SK-N-SH (cell line): Measurements from ENCODE around the gene SORCS3. TPM values are rescaled to one million over a fixed set of nuclear protein-coding genes. Genes with fewer than 3 reads are reported as not detected.
A peak's percentile ranks its signal among the peaks of the same experiment; 100 is the strongest.

Experiments
- CTCF ChIA-PET: fragments of 300-600, 350-600 bp; formaldehyde crosslinking; extraction: SDS; loops from one replicate; lab custom pipeline; 2021; lab: Yijun Ruan, JAX
- POLR2A ChIA-PET: fragments of 350-600 bp; sonication (Branson Sonifier 250); formaldehyde crosslinking; extraction: SDS; loops from one replicate; lab custom pipeline; 2020; ENCODE audit warnings: antibody characterized with exemption, inconsistent platforms; lab: Yijun Ruan, JAX
- DNase-seq: peaks from one replicate; pipeline ENCODE4 v3.0.0; 2012
- H2AFZ ChIP-seq: fragments of 200-600 bp; sonication (generic); 2 replicates; pipeline ENCODE4 v1.8.1; 2016; ENCODE audit warnings: antibody characterized with exemption, mild to moderate bottlenecking, low read depth
- H3F3A ChIP-seq: fragments of 200-600 bp; sonication (generic); replicated peaks from 2 replicates; pipeline ENCODE3; 2016; ENCODE audit warnings: antibody characterized with exemption, mild to moderate bottlenecking; ENCODE audit not compliant: insufficient read depth
- H3K27ac ChIP-seq, 2 experiments: fragments of 200-500 bp in 1 of 2; fragments of 200-600 bp in 1 of 2; sonication (Bioruptor generic) in 1 of 2; sonication (generic), shearing (Covaris generic) in 1 of 2; 2 replicates each; pipeline versions ENCODE4 v1.5.1 to v1.6.1; 2014 to 2016; ENCODE audit warnings: low read depth in 2 of 2, inconsistent platforms in 1 of 2, low read length in 1 of 2, mild to moderate bottlenecking in 1 of 2, mixed read lengths in 1 of 2
- H3K27me3 ChIP-seq: fragments of 200-600 bp; sonication (generic), shearing (Covaris generic); 2 replicates; pipeline ENCODE4 v1.6.1; 2016; ENCODE audit warnings: mixed run types; ENCODE audit not compliant: insufficient read depth
- H3K36me3 ChIP-seq, 2 experiments: fragments of 200-500 bp in 1 of 2; fragments of 200-600 bp in 1 of 2; sonication (Bioruptor generic) in 1 of 2; sonication (generic) in 1 of 2; replicated peaks in 1 of 2; 2 replicates each; pipeline versions ENCODE3 to v1.5.1; 2014 to 2016; ENCODE audit warnings: low read length in 1 of 2, mild to moderate bottlenecking in 1 of 2; ENCODE audit not compliant: insufficient read depth in 2 of 2, control insufficient read depth in 1 of 2
- H3K4me1 ChIP-seq, 2 experiments: fragments of 200-500 bp in 1 of 2; fragments of 200-600 bp in 1 of 2; sonication (Bioruptor generic) in 1 of 2; sonication (generic), shearing (Covaris generic) in 1 of 2; 2 replicates each; pipeline versions ENCODE4 v1.5.1 to v1.6.1; 2014 to 2016; ENCODE audit warnings: low read depth in 1 of 2, low read length in 1 of 2, mixed run types in 1 of 2; ENCODE audit not compliant: insufficient read depth in 2 of 2, control insufficient read depth in 1 of 2
- H3K4me2 ChIP-seq: fragments of 200-600 bp; sonication (generic), shearing (Covaris generic); 2 replicates; pipeline ENCODE4 v1.6.1; 2017; ENCODE audit warnings: mixed run types
- H3K4me3 ChIP-seq, 2 experiments: fragments of 200-500 bp in 1 of 2; fragments of 200-600 bp in 1 of 2; sonication (Bioruptor generic) in 1 of 2; sonication (generic), shearing (Covaris generic) in 1 of 2; 2 replicates each; pipeline versions ENCODE4 v1.5.1 to v1.8.1; 2014 to 2016; ENCODE audit warnings: low read depth in 2 of 2, inconsistent platforms in 1 of 2, low read length in 1 of 2, mild to moderate bottlenecking in 1 of 2, mixed read lengths in 1 of 2, moderate library complexity in 1 of 2
- H3K79me2 ChIP-seq: fragments of 200-600 bp; sonication (generic); 2 replicates; pipeline ENCODE4 v1.8.1; 2017; ENCODE audit warnings: mild to moderate bottlenecking; ENCODE audit not compliant: insufficient read depth
- H3K9ac ChIP-seq: fragments of 200-600 bp; sonication (generic); 2 replicates; pipeline ENCODE4 v1.6.1; 2017; ENCODE audit warnings: mixed run types
- H3K9me2 ChIP-seq: fragments of 200-600 bp; sonication (generic); 2 replicates; pipeline ENCODE4 v1.6.1; 2017; ENCODE audit warnings: mixed run types
- H3K9me3 ChIP-seq: fragments of 200-600 bp; sonication (generic); 2 replicates; pipeline ENCODE4 v1.6.1; 2017; ENCODE audit warnings: mixed run types, mild to moderate bottlenecking, moderate library complexity
- H4K20me1 ChIP-seq: fragments of 200-600 bp; sonication (generic); 2 replicates; pipeline ENCODE4 v1.6.1; 2017; ENCODE audit warnings: mild to moderate bottlenecking, mixed run types; ENCODE audit not compliant: insufficient read depth
- CHD2 ChIP-seq: fragments of 150-350 bp; IDR thresholded peaks from 2 replicates; pipeline ENCODE4 v1.6.1; 2018; ENCODE audit warnings: low read length; ENCODE audit not compliant: partially characterized antibody
- CTCF ChIP-seq: fragments of 200-600 bp; sonication (generic); IDR thresholded peaks from 2 replicates; pipeline ENCODE4 v1.6.1; 2017; ENCODE audit warnings: antibody characterized with exemption, mild to moderate bottlenecking, moderate library complexity
- JUND ChIP-seq: IDR thresholded peaks from 2 replicates; pipeline ENCODE4 v1.4.0; 2012
- MXI1 ChIP-seq: IDR thresholded peaks from 2 replicates; pipeline ENCODE4 v1.6.1; 2012; ENCODE audit warnings: mild to moderate bottlenecking, low read depth, low read length, improper control_type of control experiment
- POLR2AphosphoS5 ChIP-seq: IDR thresholded peaks from 2 replicates; pipeline ENCODE4 v1.6.1; 2012; ENCODE audit warnings: low read depth, low read length
- RAD21 ChIP-seq: IDR thresholded peaks from 2 replicates; pipeline ENCODE4 v1.6.1; 2012; ENCODE audit warnings: mild to moderate bottlenecking, low read length
- RCOR1 ChIP-seq: fragments of 150-350 bp; IDR thresholded peaks from 2 replicates; pipeline ENCODE4 v1.6.1; 2017; ENCODE audit warnings: antibody characterized with exemption, low read length
- RFX5 ChIP-seq: IDR thresholded peaks from 2 replicates; pipeline ENCODE4 v1.6.1; 2012; ENCODE audit warnings: mild to moderate bottlenecking, improper control_type of control experiment, low read length
- RXRA ChIP-seq: IDR thresholded peaks from 2 replicates; pipeline ENCODE4 v1.4.0; 2012; ENCODE audit warnings: low read depth, mild to moderate bottlenecking, borderline replicate concordance
- TAF1 ChIP-seq: IDR thresholded peaks from 2 replicates; pipeline ENCODE4 v1.6.1; 2012; ENCODE audit warnings: low read depth, mild to moderate bottlenecking, low read length, moderate library complexity, borderline replicate concordance
- WGBS: methylation state at CpG from one replicate; pipeline ENCODE4 v1.1.6; 2017; ENCODE audit warnings: low lambda C conversion rate; 5-methylcytosine and 5-hydroxymethylcytosine counted together
- polyA plus RNA-seq, 3 experiments: library from polyadenylated mRNA; depleted of rRNA; stranded (reverse); fragments of >200 nt; gene quantifications; 2 replicates each; pipeline ENCODE4 v1.2.3, GENCODE V29; 2012

Gene SORCS3
- polyA plus RNA-seq, 1 of the 3 experiments (the other 2 are of a cell fraction): not detected

- peak; percentile 86 for DNase-seq
- Histone ChIP-seq H3F3A (no peaks in the 10 kb centered on the region), H3K9me2 (no peaks in the 10 kb centered on the region), H3K4me3 (peak overlapping the region in 1 of 2 experiments; percentile 27; a peak in 2 of 4 replicates), H3K27me3 (peaks cover 31% of the 10 kb centered on the region), H3K36me3 (no peaks in the 10 kb centered on the region), H4K20me1 (no peaks in the 10 kb centered on the region), H2AFZ (no peak overlapping the region; the same call in 1 of the 2 replicates), H3K27ac (no peak overlapping the region), H3K9me3 (no peaks in the 10 kb centered on the region), H3K4me2 (no peak overlapping the region), H3K79me2 (no peaks in the 10 kb centered on the region), H3K9ac (no peak overlapping the region), H3K4me1 (peaks cover 0 to 18% of the 10 kb centered on the region in 2 experiments; a peak in 1 of 4 replicates)
- ChIA-PET CTCF (interaction anchor here (0.6 to 3.4 kb wide), 61 partner anchors 9 to 1135 kb away, joined by 3 to 39 read pairs (median 4); no protein-coding TSS in a partner anchor), POLR2A (no interaction called here)
- TF ChIP-seq CHD2 (no peak), RAD21 (peak; percentile 72), CTCF (peak; percentile 52)
- WGBS: 23% methylated on average over 20 of the region's 42 CpGs
These were observed 2.1 kb upstream of the SORCS3 start for GRCh38 chr10:104638861-104639589.

DNA sequence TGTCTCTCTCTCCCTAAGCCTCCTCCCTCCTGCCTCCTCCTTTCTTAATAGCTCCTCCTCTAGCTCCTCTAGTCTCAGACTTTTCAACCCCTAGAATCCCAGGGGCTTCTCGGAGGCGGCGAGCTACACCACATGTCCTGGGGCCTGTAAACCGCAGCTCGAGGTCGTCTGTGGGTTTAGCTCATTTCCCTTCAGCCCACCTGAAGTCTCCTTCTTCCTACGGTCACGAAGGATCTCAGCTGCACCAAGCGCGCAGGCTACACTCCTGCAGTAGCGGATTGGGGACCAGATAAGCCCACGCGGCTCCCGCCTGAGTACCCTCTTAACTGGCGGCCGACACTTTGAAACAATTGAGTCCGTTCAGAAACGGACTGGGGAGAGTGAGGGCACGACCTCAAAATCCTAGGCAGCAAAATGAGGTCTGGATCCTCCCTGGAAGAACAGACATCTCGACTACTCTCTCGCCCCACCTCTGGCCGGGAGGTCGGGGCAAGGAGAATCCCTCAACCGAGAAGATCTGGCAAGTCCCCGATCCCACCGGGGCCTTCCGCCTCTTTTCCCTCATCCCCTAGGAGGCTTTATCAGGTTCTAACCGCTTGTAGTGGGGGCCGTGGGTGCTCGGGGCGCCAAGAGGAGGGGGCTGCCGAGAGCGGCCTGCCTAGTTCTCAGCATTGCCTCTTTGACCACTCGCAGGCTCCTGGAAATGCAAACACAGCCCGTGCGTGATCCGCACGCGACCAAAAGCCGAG lies 1.3 kb upstream of the SORCS3 start:
- no peaks in the 10 kb centered on the region for H3K79me2 ChIP-seq
- no peak for TF ChIP-seq POLR2AphosphoS5
- no peak for TF ChIP-seq RXRA
- no peak for TF ChIP-seq TAF1
- TF ChIP-seq RCOR1: no peak
- TF ChIP-seq JUND: no peak
- TF ChIP-seq MXI1: no peak
- no peak for TF ChIP-seq RAD21
- no peak for TF ChIP-seq RFX5
- POLR2A ChIA-PET: no interaction called here
- peak overlapping the region in 1 of 2 experiments; percentile 36; a peak in 2 of 4 replicates for H3K4me3 ChIP-seq
- CTCF ChIA-PET: interaction anchor here (0.6 to 3.4 kb wide), 33 partner anchors 10 to 1134 kb away, joined by 3 to 39 read pairs (median 4); no protein-coding TSS in a partner anchor
- H3K9ac ChIP-seq: no peak overlapping the region
- no peak overlapping the region; the same call in 1 of the 2 replicates for H3K4me2 ChIP-seq
- no peaks in the 10 kb centered on the region for H3F3A ChIP-seq
- H3K27me3 ChIP-seq: peaks cover 31% of the 10 kb centered on the region
- no peak overlapping the region for H2AFZ ChIP-seq
- no peaks in the 10 kb centered on the region for H3K9me2 ChIP-seq
- 5% methylated on average over 32 of the region's 40 CpGs for WGBS
- H3K27ac ChIP-seq: no peak overlapping the region
- H3K36me3 ChIP-seq: no peaks in the 10 kb centered on the region
- H3K9me3 ChIP-seq: no peaks in the 10 kb centered on the region
- no peaks in the 10 kb centered on the region for H4K20me1 ChIP-seq
- H3K4me1 ChIP-seq: peaks cover 0 to 18% of the 10 kb centered on the region in 2 experiments; a peak in 1 of 4 replicates
- DNase-seq: peak; percentile 55
